NT2/D1 (cell line): ENCODE measurements around the gene ANKRD39.

ENCODE experiments used
- DNase-seq: peaks from one replicate; pipeline ENCODE4 v3.0.0-alpha.2; 2011; ENCODE audit warnings: low read depth, low spot score
- H3K27me3 ChIP-seq: 2 replicates; pipeline ENCODE4 v1.6.0; 2011; ENCODE audit warnings: mild to moderate bottlenecking; ENCODE audit not compliant: insufficient read length, insufficient read depth
- H3K36me3 ChIP-seq: 2 replicates; pipeline ENCODE4 v1.6.1; 2011; ENCODE audit warnings: mild to moderate bottlenecking, low read length, mixed read lengths; ENCODE audit not compliant: insufficient read depth, insufficient read length
- H3K4me1 ChIP-seq: 2 replicates; pipeline ENCODE4 v1.5.1; 2011; ENCODE audit not compliant: insufficient read depth, insufficient read length
- H3K4me3 ChIP-seq: 2 replicates; pipeline ENCODE4 v1.5.1; 2011; ENCODE audit warnings: low read depth; ENCODE audit not compliant: insufficient read length
- H3K9ac ChIP-seq: 2 replicates; pipeline ENCODE4 v1.6.0; 2011; ENCODE audit warnings: low read depth; ENCODE audit not compliant: insufficient read length
- H3K9me3 ChIP-seq: 2 replicates; pipeline ENCODE4 v1.5.1; 2011; ENCODE audit warnings: mild to moderate bottlenecking, low read length; ENCODE audit not compliant: insufficient read depth
- SUZ12 ChIP-seq: IDR thresholded peaks from 2 replicates; pipeline ENCODE4 v1.6.1; 2011; ENCODE audit not compliant: insufficient read length, insufficient read depth; ENCODE audit errors: extremely low read depth
- YY1 ChIP-seq: IDR thresholded peaks from 2 replicates; pipeline ENCODE4 v1.6.1; 2011; ENCODE audit not compliant: insufficient read length, insufficient read depth
- ZNF274 ChIP-seq: IDR thresholded peaks from 2 replicates; pipeline ENCODE4 v1.6.1; 2011; ENCODE audit warnings: mild to moderate bottlenecking, low read depth, low read length

ANKRD39 gene

DNA sequence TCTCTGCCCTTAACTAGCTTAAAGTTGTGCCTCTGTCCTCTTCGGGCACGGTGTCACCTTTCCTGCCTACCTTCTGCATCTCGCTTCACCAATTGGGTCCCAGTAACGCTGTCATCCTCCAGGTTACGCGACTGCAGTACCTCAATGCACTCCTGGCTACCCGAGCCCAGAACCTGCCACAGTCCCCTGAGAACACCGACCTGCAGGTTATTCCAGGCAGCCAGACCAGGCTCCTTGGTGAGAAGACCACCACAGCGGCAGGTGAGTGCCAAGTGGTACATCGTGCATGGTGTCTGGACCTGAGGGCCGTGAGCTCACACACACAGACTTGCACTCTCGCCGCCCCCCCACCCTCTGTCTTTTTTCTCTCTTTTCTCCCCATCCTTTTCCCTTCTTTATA is 28.9 kb downstream of the ANKRD39 start:
- no peak overlapping the region for H3K9ac ChIP-seq
- H3K36me3 ChIP-seq, result peaks cover 63% of the 10 kb centered on the region
- no peak for TF ChIP-seq ZNF274
- TF ChIP-seq SUZ12, result no peak
- no peak for TF ChIP-seq YY1
- H3K9me3 ChIP-seq, result no peaks in the 10 kb centered on the region
- H3K4me1 ChIP-seq, result peaks cover 9% of the 10 kb centered on the region
- H3K4me3 ChIP-seq, result no peak overlapping the region
- no peaks in the 10 kb centered on the region for H3K27me3 ChIP-seq
- DNase-seq, result no peak

DNA sequence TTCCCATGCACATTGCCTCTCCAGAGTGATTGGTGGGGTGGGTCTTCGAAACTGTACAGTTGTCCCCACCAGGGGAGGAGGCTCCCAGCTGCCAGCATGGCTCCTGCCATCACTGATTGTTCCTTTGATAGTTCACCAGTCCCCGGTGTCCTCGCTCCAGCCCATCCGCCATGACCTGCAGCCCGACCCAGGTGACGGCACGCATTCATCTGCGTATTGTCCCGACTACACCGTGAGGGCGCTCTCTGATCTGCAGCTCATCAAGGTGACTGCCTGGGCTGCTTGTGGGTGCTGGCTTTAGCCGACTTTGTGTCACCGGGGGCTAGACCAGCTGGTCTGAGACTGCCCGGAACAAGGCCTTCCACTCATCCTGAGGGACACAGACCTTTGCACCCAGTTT is 29.4 kb downstream of the ANKRD39 start:
- no peak for DNase-seq
- peaks cover 9% of the 10 kb centered on the region for H3K4me1 ChIP-seq
- TF ChIP-seq ZNF274, result no peak
- no peak for TF ChIP-seq SUZ12
- no peak for TF ChIP-seq YY1
- H3K9ac ChIP-seq, result no peak overlapping the region
- H3K9me3 ChIP-seq, result no peaks in the 10 kb centered on the region
- H3K36me3 ChIP-seq, result peaks cover 67% of the 10 kb centered on the region
- no peak overlapping the region for H3K4me3 ChIP-seq
- H3K27me3 ChIP-seq, result no peaks in the 10 kb centered on the region

- Histone ChIP-seq H3K4me3 (no peak overlapping the region), H3K9me3 (no peaks in the 10 kb centered on the region), H3K36me3 (peaks cover 70% of the 10 kb centered on the region), H3K9ac (no peak overlapping the region), H3K27me3 (no peaks in the 10 kb centered on the region), H3K4me1 (peaks cover 2% of the 10 kb centered on the region)
- TF ChIP-seq SUZ12 (no peak), ZNF274 (no peak), YY1 (no peak)
- DNase-seq, result no peak
These were observed 31.1 kb downstream of the ANKRD39 start for GRCh38 chr2:96826546-96827278.

GRCh38 chr2:96825057-96825456 is 32.8 kb downstream of the ANKRD39 start:
- no peaks in the 10 kb centered on the region for H3K9me3 ChIP-seq
- peaks cover 61% of the 10 kb centered on the region for H3K36me3 ChIP-seq
- no peaks in the 10 kb centered on the region for H3K27me3 ChIP-seq

GRCh38 chr2:96824079-96824870 is 33.5 kb downstream of the ANKRD39 start:
- no peaks in the 10 kb centered on the region for H3K9me3 ChIP-seq
- no peak overlapping the region for H3K4me3 ChIP-seq
- no peak for TF ChIP-seq SUZ12
- no peak for TF ChIP-seq ZNF274
- TF ChIP-seq YY1, result no peak
- DNase-seq, result no peak
- H3K4me1 ChIP-seq, result peaks cover under 1% of the 10 kb centered on the region
- peaks cover 57% of the 10 kb centered on the region for H3K36me3 ChIP-seq
- H3K9ac ChIP-seq, result no peak overlapping the region
- H3K27me3 ChIP-seq, result no peaks in the 10 kb centered on the region

More at GRCh38 chr2:96825057-96825456, 32.8 kb downstream of the ANKRD39 start:
- DNase-seq, result no peak
- Histone ChIP-seq H3K9ac (no peak overlapping the region), H3K4me1 (no peaks in the 10 kb centered on the region), H3K4me3 (no peak overlapping the region)
- TF ChIP-seq YY1 (no peak), SUZ12 (no peak), ZNF274 (no peak)

- Histone ChIP-seq H3K9ac (no peak overlapping the region), H3K4me1 (peaks cover 8% of the 10 kb centered on the region), H3K27me3 (no peaks in the 10 kb centered on the region), H3K36me3 (peaks cover 54% of the 10 kb centered on the region), H3K4me3 (no peak overlapping the region), H3K9me3 (no peaks in the 10 kb centered on the region)
- TF ChIP-seq SUZ12, result no peak
- TF ChIP-seq YY1, result no peak
- no peak for TF ChIP-seq ZNF274
- DNase-seq, result no peak
These were observed 34.6 kb downstream of the ANKRD39 start for GRCh38 chr2:96823198-96823597.

- Histone ChIP-seq H3K4me1 (peaks cover 8% of the 10 kb centered on the region), H3K9ac (no peak overlapping the region), H3K36me3 (peaks cover 49% of the 10 kb centered on the region), H3K9me3 (no peaks in the 10 kb centered on the region), H3K4me3 (no peak overlapping the region), H3K27me3 (peaks cover 3% of the 10 kb centered on the region)
- no peak for TF ChIP-seq YY1
- no peak for TF ChIP-seq ZNF274
- TF ChIP-seq SUZ12, result no peak
- DNase-seq, result no peak
These were observed 35.0 kb downstream of the ANKRD39 start for GRCh38 chr2:96822786-96823185.
